ENCODE data around the gene CACNA2D1. TPM values are rescaled to one million over a fixed set of nuclear protein-coding genes. Genes with fewer than 3 reads are reported as not detected.

Gene CACNA2D1
- total RNA-seq, 2 donors from 2014 or later: 0.46 TPM; not detected in 1

GRCh38 chr7:81983406-81983805 is 460.2 kb downstream of the CACNA2D1 start:
- Mint-ChIP-seq H3K4me1 (ENCODE audit: low read depth) (no peaks in the 10 kb centered on the region), H3K27me3 (ENCODE audit: low read depth) (no peaks in the 10 kb centered on the region), H3K36me3 (ENCODE audit: insufficient read depth in 2 of 2) (peaks cover 0 to 2% of the 10 kb centered on the region in 2 donors), H3K4me3 (no peak overlapping the region), H3K27ac (no peak overlapping the region), H3K9me3 (peaks cover 4 to 5% of the 10 kb centered on the region in 2 donors)
- ATAC-seq (replicated peaks in 1 of 2): no peak
- DNase-seq: no peak

- no peak overlapping the region for H3K27ac Mint-ChIP-seq
- DNase-seq (no peak), ATAC-seq (replicated peaks in 1 of 2) (no peak)
- H3K4me3 Mint-ChIP-seq: no peak overlapping the region
- no peaks in the 10 kb centered on the region for H3K27me3 Mint-ChIP-seq (ENCODE audit: low read depth)
- peaks cover 1 to 3% of the 10 kb centered on the region in 2 donors for H3K9me3 Mint-ChIP-seq
- no peaks in the 10 kb centered on the region for H3K36me3 Mint-ChIP-seq (ENCODE audit: insufficient read depth in 2 of 2)
- H3K4me1 Mint-ChIP-seq (ENCODE audit: low read depth): no peaks in the 10 kb centered on the region
Observed at GRCh38 chr7:81973117-81973516, 470.5 kb downstream of the CACNA2D1 start.

- Mint-ChIP-seq H3K36me3 (ENCODE audit: insufficient read depth in 2 of 2) (no peaks in the 10 kb centered on the region), H3K27ac (no peak overlapping the region), H3K4me1 (ENCODE audit: low read depth) (no peaks in the 10 kb centered on the region), H3K4me3 (no peak overlapping the region), H3K9me3 (peaks cover 0 to 4% of the 10 kb centered on the region in 2 donors), H3K27me3 (ENCODE audit: low read depth) (no peaks in the 10 kb centered on the region)
- no peak for DNase-seq
- no peak for ATAC-seq (replicated peaks in 1 of 2)
Observed at GRCh38 chr7:81960026-81960425, 483.6 kb downstream of the CACNA2D1 start.

- Mint-ChIP-seq H3K9me3 (peaks cover 0 to 2% of the 10 kb centered on the region in 2 donors), H3K4me3 (no peak overlapping the region), H3K27ac (no peak overlapping the region), H3K36me3 (ENCODE audit: insufficient read depth in 2 of 2) (no peaks in the 10 kb centered on the region), H3K4me1 (ENCODE audit: low read depth) (no peaks in the 10 kb centered on the region), H3K27me3 (ENCODE audit: low read depth) (no peaks in the 10 kb centered on the region)
- ATAC-seq (replicated peaks in 1 of 2) (no peak), DNase-seq (no peak)
Observed at GRCh38 chr7:81957517-81957916, 486.1 kb downstream of the CACNA2D1 start.

- no peaks in the 10 kb centered on the region for H3K36me3 Mint-ChIP-seq (ENCODE audit: insufficient read depth in 2 of 2)
- DNase-seq (no peak), ATAC-seq (replicated peaks in 1 of 2) (no peak)
- H3K27me3 Mint-ChIP-seq (ENCODE audit: low read depth): no peaks in the 10 kb centered on the region
- no peak overlapping the region for H3K4me3 Mint-ChIP-seq
- H3K27ac Mint-ChIP-seq: no peak overlapping the region
- H3K4me1 Mint-ChIP-seq (ENCODE audit: low read depth): no peaks in the 10 kb centered on the region
- peaks cover 0 to 2% of the 10 kb centered on the region in 2 donors for H3K9me3 Mint-ChIP-seq
Observed at GRCh38 chr7:81956520-81956919, 487.1 kb downstream of the CACNA2D1 start.

GRCh38 chr7:81949306-81949705 is 494.3 kb downstream of the CACNA2D1 start:
- Mint-ChIP-seq H3K4me1 (ENCODE audit: low read depth) (no peaks in the 10 kb centered on the region), H3K27me3 (ENCODE audit: low read depth) (no peaks in the 10 kb centered on the region), H3K4me3 (no peak overlapping the region), H3K9me3 (peaks cover 0 to 2% of the 10 kb centered on the region in 2 donors), H3K27ac (no peak overlapping the region), H3K36me3 (ENCODE audit: insufficient read depth in 2 of 2) (no peaks in the 10 kb centered on the region)
- ATAC-seq (replicated peaks in 1 of 2) (no peak), DNase-seq (no peak)

GRCh38 chr7:81944058-81944457 is 499.5 kb downstream of the CACNA2D1 start:
- no peak for DNase-seq
- Mint-ChIP-seq H3K27ac (no peak overlapping the region), H3K36me3 (ENCODE audit: insufficient read depth in 2 of 2) (no peaks in the 10 kb centered on the region), H3K9me3 (peaks cover 0 to 6% of the 10 kb centered on the region in 2 donors), H3K27me3 (ENCODE audit: low read depth) (no peaks in the 10 kb centered on the region), H3K4me3 (no peak overlapping the region), H3K4me1 (ENCODE audit: low read depth) (no peaks in the 10 kb centered on the region)
- ATAC-seq (replicated peaks in 1 of 2): no peak

GRCh38 chr7:81937091-81937490 is 506.5 kb downstream of the CACNA2D1 start:
- H3K27ac Mint-ChIP-seq: no peak overlapping the region
- H3K27me3 Mint-ChIP-seq (ENCODE audit: low read depth): no peaks in the 10 kb centered on the region
- no peak for DNase-seq
- ATAC-seq (replicated peaks in 1 of 2): no peak
- no peaks in the 10 kb centered on the region for H3K4me1 Mint-ChIP-seq (ENCODE audit: low read depth)
- no peaks in the 10 kb centered on the region for H3K36me3 Mint-ChIP-seq (ENCODE audit: insufficient read depth in 2 of 2)
- no peak overlapping the region for H3K4me3 Mint-ChIP-seq
- H3K9me3 Mint-ChIP-seq: peaks cover 0 to 6% of the 10 kb centered on the region in 2 donors

- no peaks in the 10 kb centered on the region for H3K36me3 Mint-ChIP-seq (ENCODE audit: insufficient read depth in 2 of 2)
- H3K9me3 Mint-ChIP-seq: peaks cover 3 to 6% of the 10 kb centered on the region in 2 donors
- ATAC-seq (replicated peaks in 1 of 2) (no peak), DNase-seq (no peak)
- H3K27ac Mint-ChIP-seq: no peak overlapping the region
- H3K4me3 Mint-ChIP-seq: no peak overlapping the region
- no peaks in the 10 kb centered on the region for H3K4me1 Mint-ChIP-seq (ENCODE audit: low read depth)
- no peaks in the 10 kb centered on the region for H3K27me3 Mint-ChIP-seq (ENCODE audit: low read depth)
Observed at GRCh38 chr7:81934596-81935301, 508.8 kb downstream of the CACNA2D1 start.

GRCh38 chr7:81932936-81933335 is 510.6 kb downstream of the CACNA2D1 start:
- ATAC-seq (replicated peaks in 1 of 2) (no peak), DNase-seq (no peak)
- Mint-ChIP-seq H3K4me1 (ENCODE audit: low read depth) (no peaks in the 10 kb centered on the region), H3K36me3 (ENCODE audit: insufficient read depth in 2 of 2) (no peaks in the 10 kb centered on the region), H3K27ac (no peak overlapping the region), H3K4me3 (no peak overlapping the region), H3K27me3 (ENCODE audit: low read depth) (no peaks in the 10 kb centered on the region), H3K9me3 (peaks cover 2 to 3% of the 10 kb centered on the region in 2 donors)

- Mint-ChIP-seq H3K4me1 (ENCODE audit: low read depth) (no peaks in the 10 kb centered on the region), H3K9me3 (peaks cover 2 to 3% of the 10 kb centered on the region in 2 donors), H3K4me3 (no peak overlapping the region), H3K27me3 (ENCODE audit: low read depth) (no peaks in the 10 kb centered on the region), H3K36me3 (ENCODE audit: insufficient read depth in 2 of 2) (no peaks in the 10 kb centered on the region), H3K27ac (no peak overlapping the region)
- DNase-seq (no peak), ATAC-seq (replicated peaks in 1 of 2) (no peak)
Observed at GRCh38 chr7:81929386-81929785, 514.2 kb downstream of the CACNA2D1 start.

- H3K36me3 Mint-ChIP-seq (ENCODE audit: insufficient read depth in 2 of 2): no peaks in the 10 kb centered on the region
- H3K4me1 Mint-ChIP-seq (ENCODE audit: low read depth): no peaks in the 10 kb centered on the region
- H3K4me3 Mint-ChIP-seq: no peak overlapping the region
- no peak overlapping the region for H3K27ac Mint-ChIP-seq
- no peaks in the 10 kb centered on the region for H3K27me3 Mint-ChIP-seq (ENCODE audit: low read depth)
- DNase-seq (no peak), ATAC-seq (replicated peaks in 1 of 2) (no peak)
- peaks cover 4 to 6% of the 10 kb centered on the region in 2 donors for H3K9me3 Mint-ChIP-seq
Observed at GRCh38 chr7:81926154-81926553, 517.4 kb downstream of the CACNA2D1 start.

- H3K9me3 Mint-ChIP-seq: peaks cover 2 to 6% of the 10 kb centered on the region in 2 donors
- ATAC-seq (replicated peaks in 1 of 2) (no peak), DNase-seq (no peak)
- H3K27ac Mint-ChIP-seq: no peak overlapping the region
- no peaks in the 10 kb centered on the region for H3K27me3 Mint-ChIP-seq (ENCODE audit: low read depth)
- no peaks in the 10 kb centered on the region for H3K36me3 Mint-ChIP-seq (ENCODE audit: insufficient read depth in 2 of 2)
- H3K4me3 Mint-ChIP-seq: no peak overlapping the region
- H3K4me1 Mint-ChIP-seq (ENCODE audit: low read depth): no peaks in the 10 kb centered on the region
Observed at GRCh38 chr7:81925530-81925929, 518.0 kb downstream of the CACNA2D1 start.

GRCh38 chr7:81924494-81924893 is 519.1 kb downstream of the CACNA2D1 start:
- H3K27ac Mint-ChIP-seq: no peak overlapping the region
- H3K4me3 Mint-ChIP-seq: no peak overlapping the region
- DNase-seq: no peak
- H3K27me3 Mint-ChIP-seq (ENCODE audit: low read depth): no peaks in the 10 kb centered on the region
- peak in 1 of 2 donors; percentile 31 for ATAC-seq (replicated peaks in 1 of 2)
- H3K9me3 Mint-ChIP-seq: peaks cover 2 to 6% of the 10 kb centered on the region in 2 donors
- H3K36me3 Mint-ChIP-seq (ENCODE audit: insufficient read depth in 2 of 2): no peaks in the 10 kb centered on the region
- no peaks in the 10 kb centered on the region for H3K4me1 Mint-ChIP-seq (ENCODE audit: low read depth)
